ENCODE data around the gene FPR2. TPM values are rescaled to one million over a fixed set of nuclear protein-coding genes. Genes with fewer than 3 reads are reported as not detected.
A peak's percentile ranks its signal among the peaks of the same experiment; 100 is the strongest.

FPR2 gene
- total RNA-seq, 4 donors from 2014 or later, result 0.34 TPM; not detected in 3

- TF ChIP-seq EP300 (IDR thresholded peaks at IDR 0.05), result no peak
- no peaks in the 10 kb centered on the region for H3K9me3 ChIP-seq
- no peak for DNase-seq (ENCODE audit: low spot score in 2 of 2)
- WGBS, result 46% methylated on average over 8 of the region's 8 CpGs
- H3K4me1 ChIP-seq, result peaks cover 44% of the 10 kb centered on the region
- no peak overlapping the region for H3K27ac ChIP-seq
- no peak overlapping the region for H3K4me3 ChIP-seq
- no peaks in the 10 kb centered on the region for H3K36me3 ChIP-seq
- H3K27me3 ChIP-seq, result no peaks in the 10 kb centered on the region
These were observed 47.5 kb downstream of the FPR2 start for GRCh38 chr19:51808333-51808986.

GRCh38 chr19:51809787-51810186 is 48.8 kb downstream of the FPR2 start:
- H3K4me1 ChIP-seq, result peaks cover 44% of the 10 kb centered on the region
- WGBS, result 45% methylated on average over 4 of the region's 4 CpGs
- H3K27ac ChIP-seq, result no peak overlapping the region
- H3K9me3 ChIP-seq, result no peaks in the 10 kb centered on the region
- no peaks in the 10 kb centered on the region for H3K36me3 ChIP-seq
- H3K27me3 ChIP-seq, result no peaks in the 10 kb centered on the region
- TF ChIP-seq POLR2AphosphoS5 (IDR thresholded peaks at IDR 0.05), result no peak
- TF ChIP-seq EP300 (IDR thresholded peaks at IDR 0.05), result no peak
- no peak for DNase-seq (ENCODE audit: low spot score in 2 of 2)
- no peak overlapping the region for H3K4me3 ChIP-seq

GRCh38 chr19:51810223-51810622 is 49.2 kb downstream of the FPR2 start:
- H3K9me3 ChIP-seq, result no peaks in the 10 kb centered on the region
- 64% methylated on average over 7 of the region's 7 CpGs for WGBS
- TF ChIP-seq POLR2AphosphoS5 (IDR thresholded peaks at IDR 0.05) (no peak), CTCF (IDR thresholded peaks at IDR 0.05) (peak; percentile 5 to 27), POLR2A (IDR thresholded peaks at IDR 0.05) (no peak), EP300 (IDR thresholded peaks at IDR 0.05) (no peak)
- no peak overlapping the region for H3K27ac ChIP-seq
- no peaks in the 10 kb centered on the region for H3K27me3 ChIP-seq
- no peak for DNase-seq (ENCODE audit: low spot score in 2 of 2)
- no peaks in the 10 kb centered on the region for H3K36me3 ChIP-seq
- H3K4me1 ChIP-seq, result peaks cover 42% of the 10 kb centered on the region
- H3K4me3 ChIP-seq, result no peak overlapping the region

GRCh38 chr19:51811344-51811743 is 50.4 kb downstream of the FPR2 start:
- TF ChIP-seq POLR2A (IDR thresholded peaks at IDR 0.05) (no peak), POLR2AphosphoS5 (IDR thresholded peaks at IDR 0.05) (no peak), CTCF (IDR thresholded peaks at IDR 0.05) (no peak), EP300 (IDR thresholded peaks at IDR 0.05) (no peak)
- Histone ChIP-seq H3K4me3 (no peak overlapping the region), H3K27me3 (no peaks in the 10 kb centered on the region), H3K4me1 (peaks cover 42% of the 10 kb centered on the region), H3K27ac (no peak overlapping the region), H3K36me3 (no peaks in the 10 kb centered on the region), H3K9me3 (no peaks in the 10 kb centered on the region)
- WGBS, result 88% methylated on average over 11 of the region's 11 CpGs
- DNase-seq (ENCODE audit: low spot score in 2 of 2), result no peak

- peaks cover 7% of the 10 kb centered on the region for H3K4me1 ChIP-seq
- no peak for TF ChIP-seq EP300 (IDR thresholded peaks at IDR 0.05)
- TF ChIP-seq POLR2A (IDR thresholded peaks at IDR 0.05), result no peak
- TF ChIP-seq CTCF (IDR thresholded peaks at IDR 0.05), result no peak
- H3K9me3 ChIP-seq, result no peaks in the 10 kb centered on the region
- no peaks in the 10 kb centered on the region for H3K36me3 ChIP-seq
- no peak for DNase-seq (ENCODE audit: low spot score in 2 of 2)
- H3K27me3 ChIP-seq, result no peaks in the 10 kb centered on the region
- WGBS, result 89% methylated on average over 9 of the region's 9 CpGs
- no peak overlapping the region for H3K27ac ChIP-seq
- H3K4me3 ChIP-seq, result no peak overlapping the region
These were observed 54.1 kb downstream of the FPR2 start for GRCh38 chr19:51815043-51815442.

- no peak overlapping the region for H3K27ac ChIP-seq
- WGBS, result 69% methylated on average over 1 of the region's 1 CpG
These were observed 55.7 kb downstream of the FPR2 start for GRCh38 chr19:51816711-51817110.

GRCh38 chr19:51820011-51820410 is 59.0 kb downstream of the FPR2 start:
- no peak for DNase-seq (ENCODE audit: low spot score in 2 of 2)
- no peak overlapping the region for H3K4me3 ChIP-seq
- TF ChIP-seq CTCF (IDR thresholded peaks at IDR 0.05) (no peak), POLR2A (IDR thresholded peaks at IDR 0.05) (no peak), EP300 (IDR thresholded peaks at IDR 0.05) (no peak), POLR2AphosphoS5 (IDR thresholded peaks at IDR 0.05) (no peak)
- no peaks in the 10 kb centered on the region for H3K4me1 ChIP-seq
- no peaks in the 10 kb centered on the region for H3K27me3 ChIP-seq
- H3K27ac ChIP-seq, result no peak overlapping the region
- no peaks in the 10 kb centered on the region for H3K36me3 ChIP-seq
- 65% methylated on average over 3 of the region's 3 CpGs for WGBS
- no peaks in the 10 kb centered on the region for H3K9me3 ChIP-seq

More at GRCh38 chr19:51816711-51817110, 55.7 kb downstream of the FPR2 start:
- no peaks in the 10 kb centered on the region for H3K27me3 ChIP-seq
- H3K4me3 ChIP-seq, result no peak overlapping the region
- TF ChIP-seq EP300 (IDR thresholded peaks at IDR 0.05) (no peak), POLR2A (IDR thresholded peaks at IDR 0.05) (no peak), POLR2AphosphoS5 (IDR thresholded peaks at IDR 0.05) (no peak)
- H3K4me1 ChIP-seq, result no peaks in the 10 kb centered on the region
- no peaks in the 10 kb centered on the region for H3K36me3 ChIP-seq
- H3K9me3 ChIP-seq, result no peaks in the 10 kb centered on the region
- DNase-seq (ENCODE audit: low spot score in 2 of 2), result no peak
